ENCODE results near the gene GLOD4.
A peak's percentile ranks its signal among the peaks of the same experiment; 100 is the strongest.
"Not testable (repeated sequence)": the region's sequence is repeated elsewhere in the genome, so short reads cannot be mapped to it uniquely, and the experiment has no call there.

The GLOD4 gene, protein sequence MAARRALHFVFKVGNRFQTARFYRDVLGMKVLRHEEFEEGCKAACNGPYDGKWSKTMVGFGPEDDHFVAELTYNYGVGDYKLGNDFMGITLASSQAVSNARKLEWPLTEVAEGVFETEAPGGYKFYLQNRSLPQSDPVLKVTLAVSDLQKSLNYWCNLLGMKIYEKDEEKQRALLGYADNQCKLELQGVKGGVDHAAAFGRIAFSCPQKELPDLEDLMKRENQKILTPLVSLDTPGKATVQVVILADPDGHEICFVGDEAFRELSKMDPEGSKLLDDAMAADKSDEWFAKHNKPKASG

DNA sequence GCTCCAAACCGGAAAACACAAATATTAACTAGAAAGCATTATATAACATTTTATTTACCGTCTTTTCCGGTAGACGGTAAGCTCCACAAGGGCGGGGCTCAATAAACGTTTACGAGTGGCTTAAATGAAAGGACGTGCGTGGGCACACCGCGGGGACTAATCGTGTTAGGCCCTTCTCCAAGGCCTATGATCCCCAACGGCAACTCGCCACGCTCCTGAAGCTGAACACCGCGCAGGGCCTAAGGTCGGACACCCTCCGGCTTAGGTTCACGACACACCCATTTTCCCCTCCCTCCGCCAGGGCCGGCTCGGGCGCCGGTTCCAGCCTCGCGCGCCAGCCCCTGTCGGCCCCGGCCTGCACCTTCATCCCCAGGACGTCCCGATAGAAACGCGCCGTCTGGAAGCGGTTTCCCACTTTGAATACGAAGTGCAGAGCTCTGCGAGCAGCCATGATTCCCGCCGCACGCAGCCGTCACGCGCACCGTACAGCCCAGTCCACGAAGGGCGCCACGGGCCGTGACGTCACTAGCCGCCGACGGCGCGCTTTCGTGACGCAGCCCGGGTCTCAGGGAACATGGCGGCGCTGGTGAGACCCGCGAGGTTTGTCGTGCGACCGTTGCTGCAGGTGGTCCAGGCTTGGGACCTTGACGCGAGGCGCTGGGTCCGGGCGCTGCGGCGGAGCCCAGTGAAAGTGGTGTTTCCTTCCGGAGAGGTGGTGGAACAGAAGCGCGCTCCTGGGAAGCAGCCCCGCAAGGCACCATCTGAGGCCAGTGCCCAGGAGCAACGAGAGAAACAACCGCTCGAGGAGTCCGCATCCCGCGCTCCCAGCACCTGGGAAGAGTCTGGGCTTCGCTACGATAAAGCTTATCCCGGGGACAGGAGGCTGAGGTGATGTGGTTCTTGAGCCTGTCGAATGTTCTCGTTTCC, at the start of gene GLOD4, which contains the start of gene MRM3:
Gene GLOD4 (minus strand): TSS at position 476 of the 927 bp plus-strand sequence. CDS start 25 bp downstream, at position 451.
Gene MRM3 (plus strand): TSS at position 549 of the 927 bp plus-strand sequence. CDS start 26 bp downstream, at position 575.
- DNase-seq, result peak; percentile 43

DNA sequence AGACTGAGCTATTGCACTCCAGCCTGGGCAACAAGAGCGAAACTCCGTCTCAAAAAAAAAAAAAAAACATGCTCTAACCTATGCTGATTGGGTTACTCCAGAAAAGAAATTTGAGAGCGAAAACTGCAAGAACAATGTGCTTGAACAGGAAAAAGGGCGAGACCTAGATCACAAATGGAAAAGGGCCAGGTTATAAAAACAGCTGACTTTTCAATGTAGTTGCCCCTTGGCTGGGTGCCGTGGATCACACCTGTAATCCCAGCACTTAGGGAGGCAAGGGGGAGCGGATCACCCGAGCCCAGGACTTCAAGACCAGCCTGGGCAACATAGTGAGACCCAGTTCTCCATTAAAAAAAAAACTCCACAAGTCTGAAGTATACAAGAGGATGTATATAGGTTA, 48.9 kb upstream of the GLOD4 start:
- no peak for DNase-seq

DNA sequence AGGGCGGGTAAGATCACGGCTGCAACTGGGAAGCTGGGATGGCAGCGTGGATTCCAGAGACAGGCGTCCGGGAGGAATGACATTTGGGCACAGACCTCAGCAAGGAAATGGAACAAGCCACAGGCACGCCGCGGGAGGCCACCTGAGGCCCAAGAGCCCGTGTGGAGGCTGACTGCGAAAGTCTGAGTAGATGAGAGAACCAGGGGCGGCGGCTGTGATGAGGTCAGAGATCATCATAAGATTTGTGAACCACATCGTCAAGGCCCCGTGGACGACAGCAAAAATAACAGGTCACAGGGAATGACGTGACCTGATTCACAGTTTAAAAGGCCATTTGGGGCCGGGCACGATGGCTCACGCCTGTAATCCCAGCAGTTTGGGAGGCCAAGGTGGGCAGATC, 48.3 kb upstream of the GLOD4 start:
- no peak for DNase-seq

DNA sequence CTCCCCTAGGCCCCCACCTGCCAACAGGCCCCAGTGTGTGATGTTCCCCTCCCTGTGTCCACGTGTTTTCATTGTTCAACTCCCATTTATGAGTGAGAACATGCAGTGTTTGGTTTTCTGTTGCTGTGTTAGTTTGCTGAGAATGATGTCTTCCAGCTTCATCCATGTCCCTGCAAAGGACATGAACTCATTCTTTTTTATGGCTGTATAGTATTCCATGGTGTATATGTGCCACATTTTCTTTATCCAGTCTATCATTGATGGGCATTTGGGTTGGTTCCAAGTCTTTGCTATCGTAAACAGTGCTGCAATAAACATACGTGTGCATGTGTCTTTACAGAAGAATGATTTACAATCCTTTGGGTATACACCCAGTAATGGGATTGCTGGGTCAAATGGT, 47.5 kb upstream of the GLOD4 start:
- DNase-seq, result not testable (repeated sequence)

DNA sequence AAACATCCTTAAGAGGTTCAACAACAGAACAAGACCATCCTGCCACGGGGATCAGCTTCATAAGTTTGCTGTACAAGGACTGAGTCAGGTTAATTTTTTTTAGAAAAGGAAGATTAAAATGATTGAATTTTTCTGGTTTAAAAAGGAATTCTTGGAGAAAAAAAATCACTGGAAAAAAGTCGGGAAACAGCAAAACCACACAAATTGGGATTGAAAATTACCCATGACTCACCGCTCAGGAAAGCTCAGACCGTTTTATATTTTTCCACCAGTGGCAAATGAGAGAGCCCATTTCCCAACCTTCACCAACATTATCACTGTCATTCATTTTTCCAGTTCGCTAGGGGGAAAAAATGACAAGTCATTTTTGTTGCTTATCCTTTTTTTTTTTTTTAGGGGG, 46.7 kb upstream of the GLOD4 start:
- no peak for DNase-seq

DNA sequence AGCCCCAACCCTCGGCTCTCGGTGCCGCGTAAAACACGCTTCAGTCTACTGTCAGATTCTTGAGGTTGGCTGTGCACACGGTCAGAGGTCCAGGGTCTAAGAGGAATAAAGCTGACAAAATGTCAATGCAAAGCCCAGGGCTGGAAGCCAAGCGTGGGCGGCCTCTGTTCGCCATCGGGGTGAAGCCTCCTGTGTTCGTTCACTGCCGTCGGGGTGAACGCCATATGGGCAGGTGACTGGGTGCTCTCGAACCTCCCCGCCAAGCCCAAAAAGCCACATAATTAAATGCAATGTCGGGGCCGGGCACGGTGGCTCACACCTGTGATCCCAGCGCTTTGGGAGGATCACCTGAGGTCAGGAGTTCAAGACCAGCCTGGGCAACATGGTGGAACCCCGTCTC, 44.7 kb upstream of the GLOD4 start:
- DNase-seq, result no peak

DNA sequence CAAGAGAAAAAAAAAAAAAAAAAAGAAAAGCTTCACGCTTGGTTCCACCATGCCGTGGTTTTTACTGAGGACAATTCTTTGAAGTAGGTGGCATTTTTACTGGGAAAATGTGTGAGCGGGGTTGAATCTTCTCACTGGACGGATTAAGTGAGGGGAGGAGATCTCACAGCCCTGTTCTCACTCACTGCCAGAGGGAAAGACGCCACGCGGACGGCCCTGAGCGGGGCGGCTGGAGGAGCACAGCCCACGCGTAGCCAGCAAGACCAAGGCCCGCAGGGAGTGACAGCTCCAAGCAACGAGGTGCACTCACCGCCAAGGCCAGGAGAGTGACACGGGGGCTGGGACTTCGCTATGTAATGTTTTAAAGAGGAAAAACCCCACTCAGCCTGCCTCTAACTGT, 43.1 kb upstream of the GLOD4 start:
- no peak for DNase-seq

DNA sequence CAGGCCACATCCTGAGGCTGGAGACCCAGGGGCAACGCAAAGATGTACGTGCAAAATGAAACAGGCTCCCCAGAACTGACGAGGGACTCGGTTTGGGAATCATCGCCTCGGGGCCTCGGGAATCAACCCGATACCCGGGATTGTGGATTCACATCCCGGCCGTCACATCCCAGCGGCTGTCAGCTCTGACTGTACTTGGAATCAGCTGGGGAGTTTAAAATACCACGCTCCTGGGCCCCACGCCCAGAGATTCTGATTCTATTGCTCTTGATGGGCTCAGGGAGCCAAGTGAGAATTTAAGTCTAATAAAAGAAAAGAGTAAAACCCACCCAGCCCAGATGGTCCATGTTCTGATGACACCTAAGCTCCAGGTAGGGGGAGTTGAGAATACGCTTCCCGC, 42.3 kb upstream of the GLOD4 start:
- no peak for DNase-seq

DNA sequence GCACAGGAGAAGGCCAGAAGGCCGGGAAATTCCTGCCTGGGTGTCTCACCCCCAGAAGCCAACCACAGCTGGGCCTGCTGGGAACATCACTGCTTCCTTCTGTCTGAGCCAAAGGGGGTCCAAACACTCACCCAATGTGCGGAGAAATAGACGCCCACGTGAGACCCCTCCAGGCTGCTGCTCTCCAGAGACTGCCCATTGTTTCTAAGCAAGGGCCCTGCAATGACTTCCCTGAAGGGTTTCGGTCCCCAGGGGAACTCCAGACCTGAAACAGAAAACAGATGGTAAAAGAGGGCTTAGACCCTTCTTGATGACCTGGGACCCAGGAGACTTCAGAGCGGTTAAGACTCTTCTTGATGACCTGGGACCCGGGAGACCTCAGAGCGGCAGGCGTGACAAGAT, 41.4 kb upstream of the GLOD4 start:
- DNase-seq, result no peak

DNA sequence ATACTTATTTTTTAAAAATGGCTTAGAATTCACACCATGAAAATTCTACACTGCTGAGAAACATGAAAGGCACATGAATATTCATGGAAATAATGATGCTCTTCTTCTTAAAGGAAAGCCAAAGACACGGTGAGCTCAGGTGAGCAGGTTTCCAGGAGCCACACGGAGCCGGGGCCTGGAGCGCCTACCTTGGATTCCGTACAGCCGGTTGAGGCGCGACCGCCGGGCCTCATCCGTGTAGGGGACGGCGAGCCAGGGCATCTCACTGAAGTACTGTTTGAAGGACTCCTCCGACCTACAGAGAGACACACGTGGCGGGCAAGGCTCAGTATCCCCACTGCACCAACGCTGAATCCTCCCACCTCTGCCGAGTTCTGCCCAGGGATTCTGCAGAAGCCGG, 37.2 kb upstream of the GLOD4 start:
- no peak for DNase-seq

DNA sequence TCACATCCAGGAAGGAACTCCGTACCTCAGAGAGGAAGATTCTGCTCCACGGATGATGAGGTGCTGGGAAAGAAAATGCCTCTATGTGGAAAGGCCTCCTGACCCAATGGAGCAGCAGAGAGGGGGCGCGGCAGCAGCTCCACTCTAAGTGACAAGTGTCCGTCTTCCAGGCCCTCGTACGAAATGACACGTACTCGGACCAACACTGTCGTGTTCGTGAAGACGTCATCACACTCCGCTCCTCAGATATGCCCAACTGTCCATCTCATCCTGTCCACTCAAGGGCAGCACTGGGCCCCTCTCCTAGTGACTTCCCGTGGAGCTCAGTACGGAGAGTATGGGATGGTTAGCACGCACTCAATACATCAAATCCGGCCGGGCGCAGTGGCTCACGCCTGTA, 32.3 kb upstream of the GLOD4 start:
- no peak for DNase-seq

DNA sequence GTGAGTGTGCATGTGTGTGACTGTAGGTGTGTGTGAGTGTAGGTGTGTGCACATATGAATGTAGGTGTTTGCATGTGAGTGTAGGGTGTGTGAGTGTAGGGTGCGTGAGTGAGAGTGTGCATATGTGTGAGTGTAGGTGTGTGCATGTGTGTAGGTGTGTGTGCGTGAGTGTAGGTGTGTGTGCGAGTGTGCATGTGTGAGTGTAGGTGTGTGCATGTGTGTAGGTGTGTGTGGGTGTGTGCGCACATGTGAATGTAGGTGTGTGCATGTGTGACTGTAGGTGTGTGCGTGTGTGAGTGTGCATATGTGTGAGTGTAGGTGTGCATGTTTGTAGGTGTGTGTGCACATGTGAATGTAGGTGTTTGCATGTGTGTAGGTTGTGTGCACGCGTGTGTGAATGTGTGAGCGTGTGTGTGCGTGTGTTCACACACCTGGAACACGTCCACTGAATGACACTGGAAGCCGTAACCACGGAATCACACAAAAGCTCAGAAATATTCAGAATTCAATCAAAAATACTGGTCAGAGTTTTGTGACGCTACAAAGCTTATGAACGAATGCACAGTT, 30.6 kb upstream of the GLOD4 start:
- DNase-seq, result no peak

DNA sequence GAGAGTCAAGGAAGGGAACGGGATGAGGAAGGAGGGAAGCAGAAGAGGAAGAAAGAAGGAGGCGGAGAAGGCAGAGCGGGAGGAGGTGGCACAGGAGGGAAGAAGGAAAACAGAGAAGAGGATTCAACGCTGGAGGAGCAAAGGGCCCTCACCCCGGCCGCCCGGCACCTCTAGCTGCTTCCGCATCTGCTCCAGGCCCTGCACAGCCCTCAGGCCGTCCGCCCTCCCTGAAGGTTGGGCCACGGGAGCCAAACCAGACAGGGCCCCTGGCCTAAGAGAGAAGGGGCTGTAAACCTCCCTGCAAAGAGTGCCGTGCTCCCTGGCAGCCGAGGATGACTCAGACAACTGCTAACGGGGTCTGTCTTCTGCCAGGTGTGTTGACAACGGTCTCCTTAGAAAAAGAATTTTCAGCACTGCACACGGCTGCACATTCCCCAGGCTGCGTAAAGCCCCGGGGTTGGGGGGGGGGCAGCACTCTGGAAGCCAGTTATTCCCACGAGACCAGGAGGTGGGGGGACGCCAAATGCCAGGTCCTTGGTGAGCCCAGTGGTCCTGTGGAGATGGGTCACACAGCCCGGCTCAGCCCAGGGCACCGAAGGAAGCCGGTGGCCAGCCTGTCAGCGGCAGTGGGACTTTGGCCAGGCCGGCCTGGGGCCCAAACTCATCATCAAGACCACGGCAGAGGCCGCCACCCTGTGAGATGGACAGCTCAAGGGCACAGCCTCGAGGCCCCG, 29.1 kb upstream of the GLOD4 start:
- no peak for DNase-seq

DNA sequence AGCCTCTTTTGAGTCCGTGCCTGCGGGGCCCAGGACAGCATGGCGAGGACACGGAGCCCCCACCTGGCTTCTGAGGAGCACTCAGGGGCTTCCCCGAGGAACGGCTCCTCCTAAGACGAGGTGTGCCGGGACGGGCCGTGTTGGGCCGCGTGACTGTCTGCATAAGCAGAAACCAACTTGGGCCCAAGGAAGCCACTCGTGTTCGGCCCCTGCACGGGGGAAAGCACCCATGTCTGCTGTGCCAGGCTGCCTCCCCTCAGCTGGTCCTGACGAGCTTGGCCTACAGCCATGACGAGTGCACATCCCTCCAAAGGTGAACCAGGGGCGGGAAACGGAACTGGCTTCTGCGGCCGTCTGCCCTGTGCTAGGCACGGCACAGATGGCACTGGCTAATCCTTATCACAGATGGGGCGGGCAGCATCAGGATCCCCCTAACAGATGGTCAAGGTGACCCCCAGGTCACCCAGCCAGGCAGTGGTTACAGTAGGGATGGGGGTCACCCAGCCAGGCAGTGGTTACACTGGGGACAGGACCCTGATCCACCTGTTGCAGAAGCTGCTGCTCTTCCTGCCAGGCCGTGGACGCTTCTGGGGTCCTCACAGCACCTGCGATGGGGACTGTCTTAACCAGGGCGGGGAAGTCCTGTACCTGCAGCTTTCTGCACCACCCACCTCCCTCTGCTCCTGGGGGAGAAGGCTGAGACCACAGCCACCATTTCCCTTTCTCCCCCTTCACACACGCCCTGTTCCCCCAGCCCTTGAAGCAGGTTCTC, 25.6 kb upstream of the GLOD4 start:
- no peak for DNase-seq

DNA sequence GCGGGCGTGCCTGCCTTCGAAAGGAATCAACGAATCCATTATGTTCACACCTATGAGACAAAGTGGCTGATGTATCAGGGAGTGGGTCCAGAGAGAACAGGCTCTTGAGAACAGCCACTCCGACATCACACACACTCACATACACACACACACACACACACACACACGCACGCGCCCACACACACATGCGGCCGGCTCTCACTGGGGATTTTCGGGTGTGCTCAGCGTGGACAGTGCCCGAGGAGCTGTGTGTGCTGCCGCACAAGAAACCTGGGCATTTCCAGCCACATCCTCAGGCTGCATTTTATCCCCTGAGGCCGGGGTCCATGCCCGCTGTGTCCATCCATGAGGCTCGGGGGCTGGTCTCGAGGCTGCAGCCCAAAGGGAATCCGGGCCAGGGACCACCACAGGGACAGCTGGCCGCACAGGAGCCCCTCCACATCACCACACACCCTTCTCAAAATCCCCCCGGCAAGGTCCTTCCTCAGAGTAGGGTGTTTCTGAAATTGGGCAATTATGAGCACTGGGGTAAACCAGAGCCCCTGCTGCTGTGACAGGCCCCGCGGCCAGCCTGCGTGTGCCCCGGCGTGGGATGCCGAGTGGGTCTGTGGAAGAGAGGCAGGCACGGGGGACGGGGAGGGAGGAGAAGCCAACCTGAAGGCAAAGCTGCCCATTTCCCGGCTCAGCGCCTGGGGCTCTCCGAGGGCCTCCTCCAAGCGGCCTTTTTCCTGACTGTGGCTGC, 24.9 kb upstream of the GLOD4 start:
- DNase-seq, result no peak

DNA sequence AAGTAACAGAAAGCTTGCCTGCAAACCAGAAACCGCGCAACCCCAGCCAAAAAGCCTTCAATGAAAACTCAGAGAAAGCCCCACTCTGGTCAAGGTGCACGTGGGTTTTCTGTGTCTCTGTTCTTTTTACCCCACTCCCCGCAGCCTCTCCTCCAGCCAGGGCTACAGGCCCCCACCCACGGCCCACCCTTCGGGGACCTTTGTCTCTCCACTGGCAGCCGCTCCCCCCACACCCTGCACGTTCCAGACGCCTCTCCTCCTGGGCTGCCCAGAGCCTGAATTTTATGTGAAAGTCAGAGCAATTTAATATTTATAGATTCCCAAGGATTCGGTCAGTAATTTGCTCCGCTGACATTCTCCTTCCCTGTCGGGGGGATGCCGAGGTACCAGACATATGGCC, 24.3 kb upstream of the GLOD4 start:
- no peak for DNase-seq

DNA sequence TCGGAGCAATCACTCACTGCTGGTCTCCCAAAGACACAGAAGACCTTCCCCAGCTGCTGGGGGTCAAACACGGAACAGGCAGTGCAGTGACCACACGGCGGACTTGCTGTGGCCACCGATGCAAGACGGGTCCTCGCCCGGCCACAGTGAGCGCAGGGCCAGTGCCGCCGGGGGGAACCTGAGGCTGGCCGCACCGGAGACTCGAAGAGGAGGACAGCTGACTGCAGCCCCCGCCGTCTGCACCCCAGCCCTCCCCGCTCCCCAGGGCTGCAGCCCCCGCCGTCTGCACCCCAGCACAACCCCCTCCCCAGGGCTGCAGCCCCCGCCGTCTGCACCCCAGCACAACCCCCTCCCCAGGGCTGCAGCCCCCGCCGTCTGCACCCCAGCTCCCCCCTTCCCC, 23.8 kb upstream of the GLOD4 start:
- DNase-seq, result not testable (repeated sequence)

DNA sequence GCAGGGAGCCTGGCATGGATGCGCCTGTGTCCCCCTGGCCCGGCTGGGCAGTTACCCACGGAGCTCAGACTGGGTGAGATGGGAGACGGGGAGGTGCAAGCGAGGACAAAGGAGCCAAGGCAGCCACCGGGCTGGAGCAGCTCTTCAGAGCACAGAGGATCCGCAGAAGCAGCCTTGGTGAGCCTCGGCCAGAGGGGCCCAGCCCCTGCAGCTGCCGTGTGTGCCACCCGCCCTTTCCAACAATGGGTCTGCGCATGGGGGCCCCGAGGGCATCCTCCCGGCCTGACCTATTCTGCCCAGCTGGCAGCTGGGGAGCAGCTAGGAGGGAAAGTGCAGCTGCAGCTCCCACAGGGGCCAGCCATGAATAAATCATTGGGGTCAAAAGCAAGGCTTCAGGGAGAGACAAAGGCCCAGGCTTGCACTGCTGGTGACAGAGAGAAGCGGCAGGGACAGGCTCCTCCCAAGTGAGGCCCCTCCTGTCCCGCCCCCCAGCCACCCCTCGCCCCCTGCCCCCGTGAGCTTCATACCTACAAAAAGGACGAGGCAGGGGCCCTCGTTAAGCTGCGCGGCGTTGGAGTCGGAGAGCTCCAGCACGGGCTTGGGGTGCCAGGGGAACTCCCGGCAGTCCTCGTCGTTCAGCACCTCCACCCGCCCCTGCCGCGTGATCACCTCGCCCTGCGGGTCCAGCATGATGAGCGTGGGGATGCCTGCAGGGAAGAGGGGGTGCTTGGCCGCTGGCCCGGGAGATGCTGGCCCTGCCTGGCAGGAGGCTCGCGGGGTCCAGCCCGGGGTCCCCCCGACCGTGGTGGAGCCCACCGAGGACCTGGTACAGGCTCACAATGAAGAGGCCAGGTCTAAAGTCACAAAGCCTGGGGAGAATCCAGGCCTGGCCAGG, 22.7 kb upstream of the GLOD4 start:
- DNase-seq, result no peak

DNA sequence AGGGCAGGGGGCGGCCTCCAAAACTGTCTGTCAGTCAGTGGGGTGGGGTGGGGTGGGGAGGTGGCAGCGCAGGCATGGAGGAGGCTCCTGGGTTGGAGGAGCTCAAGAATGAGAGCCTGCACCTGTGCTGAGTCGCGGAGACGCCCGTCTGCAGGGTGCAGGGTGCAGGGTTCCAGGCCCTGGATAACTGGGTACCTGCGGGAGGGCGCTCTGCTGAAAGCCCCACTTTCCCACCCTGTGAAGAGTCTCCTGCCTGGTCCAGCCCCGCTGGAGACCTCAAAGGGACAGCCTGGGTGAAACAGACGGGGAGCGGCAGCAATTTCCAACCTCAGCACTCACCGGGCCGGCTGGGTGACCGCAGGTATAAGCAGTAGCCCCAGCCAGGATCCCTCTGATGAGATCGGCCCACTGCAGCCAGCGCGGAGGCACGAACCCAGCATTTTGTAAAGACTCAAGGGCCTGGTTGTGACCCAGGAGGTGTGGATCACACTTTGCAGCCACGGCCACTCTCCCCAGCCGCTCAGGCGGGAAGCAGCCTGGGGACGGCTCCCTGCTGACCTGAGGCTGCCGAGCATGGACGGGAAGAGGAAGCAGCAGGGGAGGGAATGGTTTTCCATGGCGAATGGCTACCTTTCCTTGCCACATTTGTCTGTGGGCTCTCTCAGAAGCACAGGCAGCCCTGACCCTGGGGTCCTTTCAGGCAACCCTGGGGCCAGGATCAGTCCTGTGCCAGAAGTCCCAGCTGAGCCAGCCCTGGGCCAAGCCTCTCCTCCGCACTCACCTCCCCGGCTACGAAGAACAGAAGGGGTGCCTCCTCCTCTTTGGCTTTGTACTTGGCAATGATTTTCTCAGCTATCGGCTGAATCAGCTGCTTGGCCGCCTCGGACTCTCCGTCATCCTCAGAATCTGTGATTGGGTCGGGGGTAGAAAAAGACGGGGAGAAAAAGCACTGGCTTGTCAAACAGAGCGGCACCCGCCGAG, 21.1 kb upstream of the GLOD4 start:
- no peak for DNase-seq
